Measurements from ENCODE around the gene BUD31. TPM values are rescaled to one million over a fixed set of nuclear protein-coding genes. Genes with fewer than 3 reads are reported as not detected.

Gene BUD31
- total and polyA plus RNA-seq, 7 donors = 44.6 to 141 (median 89.8) TPM

DNA sequence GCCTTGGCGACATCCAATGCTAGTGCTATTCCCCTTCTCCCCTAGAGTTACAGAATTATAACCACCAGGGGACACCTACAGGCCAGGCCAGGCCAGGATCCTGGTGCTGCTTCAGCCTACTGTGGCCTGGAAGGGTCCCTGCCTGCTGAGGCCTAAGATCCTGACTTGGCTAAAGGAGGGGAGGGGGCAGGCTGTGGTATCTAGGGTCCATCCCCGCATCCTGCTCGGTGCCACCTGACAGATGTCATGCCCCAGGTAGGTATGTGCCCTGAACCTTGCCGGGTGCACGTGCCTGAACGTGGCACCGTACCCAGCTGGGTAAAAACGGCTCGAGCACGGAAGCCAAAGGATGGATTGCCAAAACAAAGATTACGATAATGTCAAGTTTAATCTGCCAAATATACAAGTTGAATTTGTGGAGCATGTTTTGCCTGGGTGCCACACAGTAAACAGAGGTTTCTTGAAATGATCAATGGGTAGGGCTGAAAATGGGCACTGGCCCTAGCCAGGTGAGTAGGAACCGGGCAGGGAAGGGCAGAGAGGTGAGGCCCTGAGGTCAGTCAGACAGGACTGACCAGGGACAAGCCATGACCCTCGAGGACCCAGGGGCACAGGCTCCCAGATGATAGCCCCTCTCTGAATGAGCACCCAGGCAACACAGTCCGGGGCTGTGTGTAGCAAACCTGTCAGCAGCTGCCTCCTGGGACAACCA, 13.0 kb upstream of the BUD31 start:
- TF ChIP-seq POLR2A (IDR thresholded peaks at IDR 0.05) = no peak
- H3K27me3 ChIP-seq = no peaks in the 10 kb centered on the region
- H3K4me1 ChIP-seq = peaks cover 0 to 22% (median 19%) of the 10 kb centered on the region in 4 donors
- H3K36me3 ChIP-seq = peaks cover 8 to 65% (median 34%) of the 10 kb centered on the region in 4 donors
- no peaks in the 10 kb centered on the region for H3K9me3 ChIP-seq
- no peak overlapping the region for H3K27ac ChIP-seq
- intact Hi-C loops (cut with DNase I) = no loop called here
- no peak for DNase-seq
- WGBS, 2 donors = 92 to 93% methylated on average over 14 of the region's 14 CpGs
- no peak overlapping the region for H3K4me3 ChIP-seq

- peaks cover 0 to 22% (median 19%) of the 10 kb centered on the region in 4 donors for H3K4me1 ChIP-seq
- whole genome bisulfite sequencing, 2 donors = 84 to 89% methylated on average over 21 of the region's 21 CpGs
- TF ChIP-seq, protein P1, sequence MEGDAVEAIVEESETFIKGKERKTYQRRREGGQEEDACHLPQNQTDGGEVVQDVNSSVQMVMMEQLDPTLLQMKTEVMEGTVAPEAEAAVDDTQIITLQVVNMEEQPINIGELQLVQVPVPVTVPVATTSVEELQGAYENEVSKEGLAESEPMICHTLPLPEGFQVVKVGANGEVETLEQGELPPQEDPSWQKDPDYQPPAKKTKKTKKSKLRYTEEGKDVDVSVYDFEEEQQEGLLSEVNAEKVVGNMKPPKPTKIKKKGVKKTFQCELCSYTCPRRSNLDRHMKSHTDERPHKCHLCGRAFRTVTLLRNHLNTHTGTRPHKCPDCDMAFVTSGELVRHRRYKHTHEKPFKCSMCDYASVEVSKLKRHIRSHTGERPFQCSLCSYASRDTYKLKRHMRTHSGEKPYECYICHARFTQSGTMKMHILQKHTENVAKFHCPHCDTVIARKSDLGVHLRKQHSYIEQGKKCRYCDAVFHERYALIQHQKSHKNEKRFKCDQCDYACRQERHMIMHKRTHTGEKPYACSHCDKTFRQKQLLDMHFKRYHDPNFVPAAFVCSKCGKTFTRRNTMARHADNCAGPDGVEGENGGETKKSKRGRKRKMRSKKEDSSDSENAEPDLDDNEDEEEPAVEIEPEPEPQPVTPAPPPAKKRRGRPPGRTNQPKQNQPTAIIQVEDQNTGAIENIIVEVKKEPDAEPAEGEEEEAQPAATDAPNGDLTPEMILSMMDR (IDR thresholded peaks at IDR 0.05) = no peak
- TF ChIP-seq POLR2A (IDR thresholded peaks at IDR 0.05) (no peak), EP300 (IDR thresholded peaks at IDR 0.05) (no peak), POLR2AphosphoS5 (IDR thresholded peaks at IDR 0.05) (no peak)
- DNase-seq = no peak
- no peaks in the 10 kb centered on the region for H3K27me3 ChIP-seq
- no peak overlapping the region for H3K4me3 ChIP-seq
- intact Hi-C loops (cut with DNase I) = no loop called here
- H3K27ac ChIP-seq = no peak overlapping the region
- no peaks in the 10 kb centered on the region for H3K9me3 ChIP-seq
- H3K36me3 ChIP-seq = peaks cover 8 to 68% (median 38%) of the 10 kb centered on the region in 4 donors
Measured at GRCh38 chr7:99396418-99397296, 12.1 kb upstream of the BUD31 start.

GRCh38 chr7:99397297-99397983, 11.3 kb upstream of the BUD31 start:
- TF ChIP-seq, protein P1 (IDR thresholded peaks at IDR 0.05) = no peak
- no peak for TF ChIP-seq POLR2A (IDR thresholded peaks at IDR 0.05)
- TF ChIP-seq POLR2AphosphoS5 (IDR thresholded peaks at IDR 0.05) = no peak
- TF ChIP-seq EP300 (IDR thresholded peaks at IDR 0.05) = no peak
- no peaks in the 10 kb centered on the region for H3K9me3 ChIP-seq
- no peak overlapping the region for H3K27ac ChIP-seq
- intact Hi-C loops (cut with DNase I) = no loop called here
- no peak overlapping the region for H3K4me3 ChIP-seq
- WGBS, 2 donors = 89 to 90% methylated on average over 18 of the region's 18 CpGs
- peaks cover 0 to 17% (median 15%) of the 10 kb centered on the region in 4 donors for H3K4me1 ChIP-seq
- peaks cover 13 to 75% (median 45%) of the 10 kb centered on the region in 4 donors for H3K36me3 ChIP-seq
- no peak for DNase-seq
- H3K27me3 ChIP-seq = no peaks in the 10 kb centered on the region

- Histone ChIP-seq H3K27ac (no peak overlapping the region), H3K9me3 (no peaks in the 10 kb centered on the region), H3K4me3 (no peak overlapping the region), H3K27me3 (no peaks in the 10 kb centered on the region), H3K4me1 (peaks cover 0 to 5% (median 2%) of the 10 kb centered on the region in 4 donors), H3K36me3 (peaks cover 16 to 91% (median 56%) of the 10 kb centered on the region in 4 donors)
- no peak for DNase-seq
- TF ChIP-seq POLR2A (IDR thresholded peaks at IDR 0.05) = no peak
- TF ChIP-seq, protein P1 (IDR thresholded peaks at IDR 0.05) = no peak
- no peak for TF ChIP-seq POLR2AphosphoS5 (IDR thresholded peaks at IDR 0.05)
- TF ChIP-seq EP300 (IDR thresholded peaks at IDR 0.05) = no peak
- intact Hi-C loops (cut with DNase I) = no loop called here
- WGBS, 2 donors = 83 to 84% methylated on average over 5 of the region's 5 CpGs
Measured at GRCh38 chr7:99398891-99399445, 9.8 kb upstream of the BUD31 start.
